ENCODE data around the gene AGAP3.

The AGAP3 gene

DNA sequence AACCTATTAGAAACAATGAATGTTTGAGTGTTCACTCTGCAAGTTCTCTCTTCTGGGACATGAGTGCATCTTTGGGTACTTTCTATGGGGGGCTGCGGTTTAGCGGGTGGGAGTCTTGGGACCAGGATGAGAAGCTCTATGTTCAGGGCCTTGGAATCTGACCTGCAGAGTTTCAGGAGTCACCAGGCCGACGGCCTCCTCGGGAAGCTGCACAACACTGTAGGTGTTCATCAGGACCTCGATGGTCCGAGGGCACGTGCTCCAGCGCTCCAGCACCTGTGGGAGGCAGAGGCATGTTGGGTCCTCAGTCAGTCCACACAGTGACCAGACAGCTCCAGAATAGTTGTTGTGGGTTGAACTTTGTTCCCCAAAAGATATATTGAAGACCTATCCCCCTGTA is 90.1 kb downstream of the AGAP3 start:
- TF ChIP-seq, protein P1, sequence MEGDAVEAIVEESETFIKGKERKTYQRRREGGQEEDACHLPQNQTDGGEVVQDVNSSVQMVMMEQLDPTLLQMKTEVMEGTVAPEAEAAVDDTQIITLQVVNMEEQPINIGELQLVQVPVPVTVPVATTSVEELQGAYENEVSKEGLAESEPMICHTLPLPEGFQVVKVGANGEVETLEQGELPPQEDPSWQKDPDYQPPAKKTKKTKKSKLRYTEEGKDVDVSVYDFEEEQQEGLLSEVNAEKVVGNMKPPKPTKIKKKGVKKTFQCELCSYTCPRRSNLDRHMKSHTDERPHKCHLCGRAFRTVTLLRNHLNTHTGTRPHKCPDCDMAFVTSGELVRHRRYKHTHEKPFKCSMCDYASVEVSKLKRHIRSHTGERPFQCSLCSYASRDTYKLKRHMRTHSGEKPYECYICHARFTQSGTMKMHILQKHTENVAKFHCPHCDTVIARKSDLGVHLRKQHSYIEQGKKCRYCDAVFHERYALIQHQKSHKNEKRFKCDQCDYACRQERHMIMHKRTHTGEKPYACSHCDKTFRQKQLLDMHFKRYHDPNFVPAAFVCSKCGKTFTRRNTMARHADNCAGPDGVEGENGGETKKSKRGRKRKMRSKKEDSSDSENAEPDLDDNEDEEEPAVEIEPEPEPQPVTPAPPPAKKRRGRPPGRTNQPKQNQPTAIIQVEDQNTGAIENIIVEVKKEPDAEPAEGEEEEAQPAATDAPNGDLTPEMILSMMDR (IDR thresholded peaks at IDR 0.05; ENCODE audit: control insufficient read depth, extremely low read depth, insufficient read depth) = no peak

DNA sequence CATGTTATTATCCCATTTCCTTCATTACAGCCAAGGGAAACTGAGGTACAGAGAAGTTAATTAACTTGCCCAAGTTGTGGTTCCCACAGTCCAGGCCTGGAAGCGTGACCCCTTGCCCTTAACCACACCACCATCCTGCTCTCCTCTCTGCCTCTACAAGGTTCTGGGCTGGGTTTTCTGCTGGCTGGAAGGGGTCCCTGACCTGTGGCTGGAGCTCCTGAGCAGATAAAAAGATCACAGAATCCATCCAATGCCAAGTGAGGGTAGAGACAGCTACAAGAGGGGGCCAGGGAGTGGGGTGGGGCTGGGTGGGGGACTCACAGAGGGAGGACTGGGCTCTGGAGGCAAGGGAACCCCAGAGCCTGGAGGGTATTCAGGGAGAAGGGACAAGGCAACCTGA is 91.0 kb downstream of the AGAP3 start:
- TF ChIP-seq, protein P1 (IDR thresholded peaks at IDR 0.05; ENCODE audit: control insufficient read depth, extremely low read depth, insufficient read depth) = no peak
- DNase-seq (ENCODE audit: low read depth) = no peak
- H3K4me3 ChIP-seq (ENCODE audit: low read depth, low read length) = no peak overlapping the region

More for the DNA sequence above, 90.1 kb downstream of the AGAP3 start:
- H3K4me3 ChIP-seq (ENCODE audit: low read depth, low read length) = no peak overlapping the region
- no peak for DNase-seq (ENCODE audit: low read depth)

DNA sequence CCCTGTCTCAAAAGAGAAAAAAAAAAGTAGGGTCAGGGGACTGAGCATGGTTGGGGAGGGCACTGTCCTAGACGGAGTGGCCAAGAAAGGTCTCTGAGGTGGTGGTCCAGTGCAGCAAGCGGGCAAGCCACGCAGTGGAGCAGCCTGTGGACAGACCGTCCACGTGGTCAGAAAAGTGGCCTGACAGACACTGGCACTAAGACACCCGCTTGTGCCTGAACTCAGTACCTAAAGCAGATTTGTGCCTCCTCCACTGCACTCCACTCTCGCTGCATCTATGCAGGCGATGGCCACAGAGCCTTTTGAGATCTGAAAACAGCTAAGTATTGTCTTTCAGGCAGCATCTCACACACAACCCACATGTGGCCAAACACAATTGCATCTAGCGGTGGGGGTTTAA is 92.0 kb downstream of the AGAP3 start:
- H3K4me3 ChIP-seq (ENCODE audit: low read depth, low read length) = no peak overlapping the region
- no peak for DNase-seq (ENCODE audit: low read depth)
- TF ChIP-seq, protein P1 (IDR thresholded peaks at IDR 0.05; ENCODE audit: control insufficient read depth, extremely low read depth, insufficient read depth) = no peak

DNA sequence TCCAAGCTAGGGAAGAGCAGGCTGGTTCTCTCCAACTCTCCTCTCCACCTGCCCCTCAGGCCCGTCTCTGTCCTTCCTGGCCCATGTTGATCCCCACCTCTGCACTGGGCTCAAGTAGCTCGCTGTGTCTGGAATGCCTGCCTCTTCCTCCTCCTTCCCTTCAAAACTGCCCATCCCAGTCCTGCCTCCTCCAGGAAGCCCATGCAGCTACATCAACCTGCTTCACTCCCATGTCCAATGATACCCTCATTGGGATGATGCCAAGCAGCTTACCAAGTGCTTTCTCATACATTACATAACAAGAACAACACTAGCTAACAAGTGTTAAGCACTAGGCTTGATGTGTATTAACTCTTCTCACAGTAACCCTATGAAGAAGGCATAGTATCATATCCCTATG is 92.6 kb downstream of the AGAP3 start:
- TF ChIP-seq, protein P1 (IDR thresholded peaks at IDR 0.05; ENCODE audit: control insufficient read depth, extremely low read depth, insufficient read depth) = no peak
- no peak for DNase-seq (ENCODE audit: low read depth)
- H3K4me3 ChIP-seq (ENCODE audit: low read depth, low read length) = no peak overlapping the region

DNA sequence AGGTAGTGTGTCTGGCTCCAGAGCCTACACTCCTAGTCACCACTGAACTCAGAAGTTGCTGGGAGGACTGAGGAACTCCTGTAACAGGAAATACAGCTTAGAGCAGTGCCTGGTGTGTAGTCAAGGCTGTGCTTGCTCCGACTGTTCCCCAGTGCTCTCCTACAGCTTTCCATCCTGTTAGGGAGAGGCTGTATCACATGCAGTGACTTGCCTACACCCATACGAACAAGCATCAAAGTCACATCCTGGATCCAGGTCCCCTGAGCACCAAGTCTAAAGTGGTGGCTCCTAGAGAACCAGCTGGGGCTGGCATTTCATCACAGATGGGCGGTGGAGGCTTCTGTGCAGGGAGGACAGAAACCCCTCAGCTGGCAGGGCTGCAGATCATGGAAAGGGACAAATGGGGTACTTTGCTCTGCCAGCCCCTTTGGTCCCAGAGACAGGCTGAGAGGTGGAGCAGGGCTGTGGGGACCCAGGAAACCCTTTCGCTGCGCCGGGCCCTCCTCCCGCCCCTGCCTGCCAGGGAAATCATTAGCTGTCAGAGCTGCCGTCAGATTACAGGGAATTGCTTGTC is 93.1 kb downstream of the AGAP3 start:
- TF ChIP-seq, protein P1 (IDR thresholded peaks at IDR 0.05; ENCODE audit: control insufficient read depth, extremely low read depth, insufficient read depth) = no peak
- DNase-seq (ENCODE audit: low read depth) = no peak
- H3K4me3 ChIP-seq (ENCODE audit: low read depth, low read length) = no peak overlapping the region

DNA sequence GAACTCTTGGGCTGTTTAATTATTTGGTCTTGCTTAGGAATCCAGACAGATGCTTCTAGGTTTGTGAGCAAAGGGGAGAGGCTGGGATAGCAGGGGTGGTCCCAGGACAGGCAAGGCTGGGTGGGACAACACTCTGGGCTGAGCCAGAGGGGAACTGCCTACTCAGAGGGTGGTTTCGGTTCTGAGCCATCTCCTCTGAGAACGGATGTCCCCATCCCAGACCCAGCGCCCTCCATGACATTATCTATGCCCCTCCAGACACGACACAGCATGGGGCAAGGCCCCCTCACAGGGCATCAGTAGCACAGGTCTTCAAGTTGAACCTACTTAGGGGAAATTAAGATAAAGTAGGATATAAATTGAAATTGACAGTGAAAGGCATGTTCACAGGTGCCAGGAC is 93.7 kb downstream of the AGAP3 start:
- no peak overlapping the region for H3K4me3 ChIP-seq (ENCODE audit: low read depth, low read length)
- TF ChIP-seq, protein P1 (IDR thresholded peaks at IDR 0.05; ENCODE audit: control insufficient read depth, extremely low read depth, insufficient read depth) = no peak
- DNase-seq (ENCODE audit: low read depth) = no peak

DNA sequence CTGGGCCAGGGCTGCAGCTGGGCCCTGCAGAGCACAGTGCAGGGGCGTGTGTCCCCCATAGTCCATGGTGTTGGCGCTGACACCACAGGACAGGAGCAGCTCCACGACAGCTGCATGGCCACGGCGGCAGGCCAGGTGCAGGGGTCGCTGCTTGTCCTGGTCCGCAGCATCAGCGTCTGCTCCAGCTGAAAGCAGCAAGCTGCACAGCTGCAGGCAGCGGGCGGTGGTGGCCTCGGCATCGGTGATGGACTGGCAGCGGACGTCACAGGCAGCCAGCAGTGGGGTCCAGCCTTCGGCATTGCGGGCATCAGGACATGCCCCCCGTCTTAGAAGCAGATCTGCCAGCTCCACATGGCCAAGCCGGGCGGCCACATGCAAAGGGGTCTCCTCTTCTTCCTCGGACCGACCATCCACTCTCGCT is 94.7 kb downstream of the AGAP3 start:
- DNase-seq (ENCODE audit: low read depth) = no peak
- H3K4me3 ChIP-seq (ENCODE audit: low read depth, low read length) = no peak overlapping the region
- TF ChIP-seq, protein P1 (IDR thresholded peaks at IDR 0.05; ENCODE audit: control insufficient read depth, extremely low read depth, insufficient read depth) = no peak

Data from LNCaP clone FGC (cell line).